MCF 10A (cell line): ENCODE results near the gene TUBA4B. TPM values are rescaled to one million over a fixed set of nuclear protein-coding genes. Genes with fewer than 3 reads are reported as not detected.

Experiments
- Bru-seq: library from RNA; stranded (reverse); fragments of 400-500 nt; gene quantifications from one replicate; lab custom pipeline; 2021; lab: Mats Ljungman, UMichigan
- BruChase-seq, 2 experiments: library from RNA; stranded (reverse); fragments of 400-500 nt; gene quantifications; one replicate each; lab custom pipeline; 2021; lab: Mats Ljungman, UMichigan
- BruUV-seq: library from RNA; stranded (reverse); fragments of 400-500 nt; replicated peaks from 2 replicates; lab custom pipeline; 2021; lab: Mats Ljungman, UMichigan
- CTCF ChIA-PET: fragments of 300-600 bp; sonication (Branson Sonifier 250); formaldehyde crosslinking; extraction: SDS; loops from one replicate; lab custom pipeline; 2021; ENCODE audit warnings: antibody characterized with exemption, inconsistent platforms; lab: Yijun Ruan, JAX
- POLR2A ChIA-PET: fragments of 300-600, 350-650 bp; sonication (Branson Sonifier 250); formaldehyde crosslinking; extraction: SDS; loops from one replicate; lab custom pipeline; 2020; ENCODE audit warnings: antibody characterized with exemption, inconsistent platforms; lab: Yijun Ruan, JAX
- DNase-seq: peaks from one replicate; pipeline ENCODE4 v3.0.0-alpha.2; 2018; ENCODE audit not compliant: unreplicated experiment
- H3K27ac Mint-ChIP-seq: one replicate; pipeline ENCODE4 v1.8.0; 2022; ENCODE audit warnings: mild to moderate bottlenecking, low read depth, mixed read lengths; ENCODE audit not compliant: unreplicated experiment
- H3K27me3 Mint-ChIP-seq: one replicate; pipeline ENCODE4 v1.8.0; 2022; ENCODE audit warnings: mixed read lengths; ENCODE audit not compliant: insufficient read depth, unreplicated experiment
- H3K36me3 Mint-ChIP-seq: one replicate; pipeline ENCODE4 v1.8.0; 2022; ENCODE audit warnings: mild to moderate bottlenecking, moderate library complexity, mixed read lengths; ENCODE audit not compliant: insufficient read depth, unreplicated experiment
- H3K4me1 Mint-ChIP-seq: one replicate; pipeline ENCODE4 v1.8.0; 2022; ENCODE audit warnings: mixed read lengths; ENCODE audit not compliant: insufficient read depth, unreplicated experiment
- H3K4me3 Mint-ChIP-seq: one replicate; pipeline ENCODE4 v1.8.0; 2022; ENCODE audit warnings: mild to moderate bottlenecking, moderate library complexity, mixed read lengths; ENCODE audit not compliant: unreplicated experiment
- H3K9me3 Mint-ChIP-seq: one replicate; pipeline ENCODE4 v1.8.0; 2022; ENCODE audit warnings: mixed read lengths; ENCODE audit not compliant: unreplicated experiment
- CTCF ChIP-seq: fragments of 200-600 bp; IDR thresholded peaks from one replicate; pipeline ENCODE4 v1.8.0; 2022; ENCODE audit warnings: antibody characterized with exemption, mild to moderate bottlenecking; ENCODE audit not compliant: unreplicated experiment
- intact Hi-C: fragments of 100-400 bp; cut with micrococcal nuclease; formaldehyde crosslinking; loops from 2 replicates; pipeline ENCODE4 v1.14.1; 2022
- long read RNA-seq: library from polyadenylated mRNA; stranded (forward); transcript quantifications from one replicate; pipeline ENCODE4 v2.0.0, GENCODE V29; 2022
- total RNA-seq: library from RNA; stranded (reverse); gene quantifications from 2 replicates; pipeline ENCODE4 v1.2.3, GENCODE V29; 2022

The TUBA4B gene
- total RNA-seq = not detected in 2 replicates
- percentile 6 among the genes with signal in this experiment for Bru-seq, nascent RNA
- percentile 14 among the genes with signal in this experiment for BruChase-seq, experiment 1, labeled RNA remaining after a 6-hour chase
- percentile 12 among the genes with signal in this experiment for BruChase-seq, experiment 2, labeled RNA remaining after a 2-hour chase
- long read RNA-seq = 0 reads

- Mint-ChIP-seq H3K4me3 (peak within 1 kb of the TSS; percentile 91), H3K27ac (peak within 1 kb of the TSS; percentile 51), H3K36me3 (peaks cover 42% of the 10 kb centered on the region), H3K27me3 (no peaks in the 10 kb centered on the region), H3K9me3 (no peaks in the 10 kb centered on the region), H3K4me1 (peaks cover 42% of the 10 kb centered on the region)
- TF ChIP-seq CTCF = no peak
- intact Hi-C loops = loop anchor here (1.0 to 2.0 kb wide), 4 partner anchors 21 to 76 kb away; partner anchors contain the start of genes ABCB6, CNPPD1 and DNAJB2
- peak; percentile 75 for DNase-seq
- BruUV-seq = TSS peak; percentile 62
- CTCF ChIA-PET = interaction anchor here (0.6 to 10.3 kb wide), 11 partner anchors 21 to 403 kb away, joined by 3 to 123 read pairs (median 3); no protein-coding TSS in a partner anchor
- POLR2A ChIA-PET = interaction anchor here (0.6 to 14.1 kb wide), 20 partner anchors 8 to 559 kb away, joined by 3 to 401 read pairs (median 6); partner anchors contain the start of genes ABCB6, ANKZF1, ATG9A and CNPPD1
Observed at GRCh38 chr2:219252900-219253752, at the start of gene TUBA4B. Gene TUBA4B (plus strand): TSS chr2:219253243. CDS start chr2:219253408, 165 bp downstream.

- intact Hi-C loops = no loop called here
- CTCF ChIA-PET = interaction anchor here (0.6 to 2.0 kb wide), 2 partner anchors 10 to 24 kb away, joined by 3 to 6 read pairs; no protein-coding TSS in a partner anchor
- no peak for TF ChIP-seq CTCF
- BruUV-seq = no TSS peak
- H3K9me3 Mint-ChIP-seq = no peaks in the 10 kb centered on the region
- peaks cover 15% of the 10 kb centered on the region for H3K4me1 Mint-ChIP-seq
- H3K27ac Mint-ChIP-seq = no peak overlapping the region
- no peak overlapping the region for H3K4me3 Mint-ChIP-seq
- H3K27me3 Mint-ChIP-seq = no peaks in the 10 kb centered on the region
- peaks cover 14% of the 10 kb centered on the region for H3K36me3 Mint-ChIP-seq
- POLR2A ChIA-PET = interaction anchor here (1.3 to 1.4 kb wide), 2 partner anchors 25 to 29 kb away, joined by 3 read pairs; no protein-coding TSS in a partner anchor
- DNase-seq = no peak
Observed at GRCh38 chr2:219204425-219205164, 48.4 kb upstream of the TUBA4B start.

- TF ChIP-seq CTCF = no peak
- Mint-ChIP-seq H3K4me3 (peak overlapping the region; percentile 88), H3K9me3 (no peaks in the 10 kb centered on the region), H3K36me3 (peaks cover 20% of the 10 kb centered on the region), H3K27ac (no peak overlapping the region), H3K4me1 (peaks cover 15% of the 10 kb centered on the region), H3K27me3 (no peaks in the 10 kb centered on the region)
- CTCF ChIA-PET = no interaction called here
- DNase-seq = no peak
- BruUV-seq = no TSS peak
- POLR2A ChIA-PET = interaction anchor here (2.2 to 4.3 kb wide), 3 partner anchors 25 to 40 kb away, joined by 10 to 64 read pairs (median 28); partner anchors contain the start of genes ANKZF1, ATG9A, CNPPD1 and GLB1L
- intact Hi-C loops = no loop called here
Observed at GRCh38 chr2:219205165-219205538, 47.9 kb upstream of the TUBA4B start.
